ENCODE data around the gene WT1.

GRCh38 chr11:32429477-32429876 is 5.9 kb downstream of the WT1 start:
- TF ChIP-seq EP300 (IDR thresholded peaks at IDR 0.05; ENCODE audit: borderline replicate concordance) (no peak), YY1 (IDR thresholded peaks at IDR 0.05; ENCODE audit: low read depth) (no peak), TAF1 (IDR thresholded peaks at IDR 0.05; ENCODE audit: low read depth) (no peak), TCF12 (IDR thresholded peaks at IDR 0.05; ENCODE audit: low read depth) (no peak), RAD21 (IDR thresholded peaks at IDR 0.05; ENCODE audit: low read depth) (no peak), CREB1 (IDR thresholded peaks at IDR 0.05; ENCODE audit: low read depth) (no peak), CEBPB (IDR thresholded peaks at IDR 0.05) (no peak), ZBTB7A (IDR thresholded peaks at IDR 0.05; ENCODE audit: low read depth) (no peak)
